Erythroblast (primary cell): ENCODE data around the gene DGKB.

Experiments
- GATA1 ChIP-seq: IDR thresholded peaks from 2 replicates; pipeline ENCODE4 v1.6.1; 2011; ENCODE audit warnings: low read depth, mild to moderate bottlenecking, control low read depth, low read length, moderate library complexity
- POLR2A ChIP-seq: IDR thresholded peaks from 2 replicates; pipeline ENCODE4 v1.6.1; 2011; ENCODE audit warnings: mild to moderate bottlenecking, low read length

- TF ChIP-seq POLR2A (no peak), GATA1 (no peak)
Measured at GRCh38 chr7:14446219-14446618, 456.3 kb downstream of the DGKB start.
